H9 (cell line): ENCODE measurements around the gene NFIX. TPM values are rescaled to one million over a fixed set of nuclear protein-coding genes. Genes with fewer than 3 reads are reported as not detected.

Experiments used
- DNase-seq: peaks from one replicate; pipeline ENCODE4 v3.0.0-alpha.2; 2017
- H2AFZ ChIP-seq: one replicate; pipeline ENCODE4 v1.6.1; 2013; ENCODE audit warnings: mild to moderate bottlenecking, low read length, control low read depth, moderate library complexity
- H2AK5ac ChIP-seq: 2 replicates; pipeline ENCODE4 v1.6.1; 2013; ENCODE audit warnings: low read length, control low read depth, mixed read lengths; ENCODE audit not compliant: insufficient read length
- H2BK120ac ChIP-seq: one replicate; pipeline ENCODE4 v1.6.1; 2013; ENCODE audit warnings: low read depth, mild to moderate bottlenecking, low read length, control low read depth, inconsistent platforms; ENCODE audit not compliant: poor library complexity, severe bottlenecking
- H2BK12ac ChIP-seq: 2 replicates; pipeline ENCODE4 v1.6.1; 2013; ENCODE audit warnings: low read length, control low read depth, mixed read lengths, low read depth; ENCODE audit not compliant: insufficient read length
- H2BK15ac ChIP-seq: 2 replicates; pipeline ENCODE4 v1.6.1; 2013; ENCODE audit warnings: low read depth, low read length, control low read depth
- H2BK20ac ChIP-seq: one replicate; pipeline ENCODE4 v1.6.1; 2013; ENCODE audit warnings: low read depth, mild to moderate bottlenecking, low read length, control low read depth, inconsistent platforms; ENCODE audit not compliant: poor library complexity, severe bottlenecking
- H2BK5ac ChIP-seq: 2 replicates; pipeline ENCODE4 v1.6.1; 2013; ENCODE audit warnings: low read length, control low read depth, mixed read lengths; ENCODE audit not compliant: insufficient read length
- H3K14ac ChIP-seq: 2 replicates; pipeline ENCODE4 v1.6.1; 2013; ENCODE audit warnings: low read length, control low read depth; ENCODE audit not compliant: insufficient read depth
- H3K18ac ChIP-seq: 2 replicates; pipeline ENCODE4 v1.6.1; 2013; ENCODE audit warnings: low read depth, mild to moderate bottlenecking, mixed read lengths, low read length, control low read depth; ENCODE audit not compliant: insufficient read length
- H3K23ac ChIP-seq: 2 replicates; pipeline ENCODE4 v1.6.1; 2013; ENCODE audit warnings: low read length, control low read depth, mixed read lengths, low read depth; ENCODE audit not compliant: insufficient read length
- H3K23me2 ChIP-seq: 2 replicates; pipeline ENCODE4 v1.6.1; 2013; ENCODE audit warnings: low read depth, mild to moderate bottlenecking, mixed read lengths, low read length, control low read depth; ENCODE audit not compliant: insufficient read length, poor library complexity, severe bottlenecking
- H3K27ac ChIP-seq: 2 replicates; pipeline ENCODE4 v1.5.1; 2013; ENCODE audit warnings: low read length, control low read depth, mixed read lengths, low read depth; ENCODE audit not compliant: insufficient read length
- H3K27me3 ChIP-seq: 2 replicates; pipeline ENCODE4 v1.6.1; 2013; ENCODE audit warnings: low read length, control low read depth, inconsistent platforms; ENCODE audit not compliant: insufficient read depth
- H3K4ac ChIP-seq: 2 replicates; pipeline ENCODE4 v1.6.1; 2013; ENCODE audit warnings: low read depth, mild to moderate bottlenecking, control low read depth, inconsistent platforms, low read length, moderate library complexity
- H3K4me1 ChIP-seq: 2 replicates; pipeline ENCODE4 v1.6.1; 2013; ENCODE audit warnings: low read length, control low read depth, inconsistent platforms; ENCODE audit not compliant: insufficient read depth
- H3K4me2 ChIP-seq: 2 replicates; pipeline ENCODE4 v1.6.1; 2013; ENCODE audit warnings: low read length, control low read depth, mixed read lengths; ENCODE audit not compliant: insufficient read length, insufficient read depth
- H3K56ac ChIP-seq: 2 replicates; pipeline ENCODE4 v1.6.1; 2013; ENCODE audit warnings: low read depth, mild to moderate bottlenecking, mixed read lengths, low read length, control low read depth; ENCODE audit not compliant: insufficient read length
- H3K79me1 ChIP-seq: 2 replicates; pipeline ENCODE4 v1.6.1; 2013; ENCODE audit warnings: low read depth, mild to moderate bottlenecking, moderate library complexity, low read length, control low read depth, inconsistent platforms; ENCODE audit not compliant: insufficient read depth, poor library complexity, severe bottlenecking
- H3K79me2 ChIP-seq: 2 replicates; pipeline ENCODE4 v1.6.1; 2013; ENCODE audit warnings: low read length, control low read depth, inconsistent platforms; ENCODE audit not compliant: insufficient read depth
- H3K9ac ChIP-seq: 2 replicates; pipeline ENCODE4 v1.6.1; 2013; ENCODE audit warnings: low read length, control low read depth, mixed read lengths; ENCODE audit not compliant: insufficient read length; ENCODE audit errors: extremely low read depth
- H3K9me3 ChIP-seq: one replicate; pipeline ENCODE4 v1.6.1; 2013; ENCODE audit warnings: low read depth, low read length, inconsistent platforms; ENCODE audit not compliant: control insufficient read depth
- H3T11ph ChIP-seq: one replicate; pipeline ENCODE4 v1.6.1; 2013; ENCODE audit warnings: mild to moderate bottlenecking, low read length, control low read depth, inconsistent platforms
- H4K20me1 ChIP-seq: one replicate; pipeline ENCODE4 v1.6.1; 2013; ENCODE audit not compliant: control insufficient read depth, insufficient read length, insufficient read depth
- H4K5ac ChIP-seq: 2 replicates; pipeline ENCODE4 v1.6.1; 2013; ENCODE audit warnings: low read depth, mild to moderate bottlenecking, mixed read lengths, low read length, control low read depth; ENCODE audit not compliant: insufficient read length
- H4K8ac ChIP-seq: replicated peaks from 2 replicates; pipeline ENCODE4 v1.6.1; 2013; ENCODE audit warnings: low read length, control low read depth, mixed read lengths, low read depth; ENCODE audit not compliant: insufficient read length
- H4K91ac ChIP-seq: 2 replicates; pipeline ENCODE4 v1.6.1; 2013; ENCODE audit warnings: low read depth, mild to moderate bottlenecking, moderate library complexity, mixed read lengths, low read length, control low read depth; ENCODE audit not compliant: insufficient read length
- H3K27ac Mint-ChIP-seq, 3 experiments: 2 replicates in 2 of 3; 3 replicates in 1 of 3; pipeline ENCODE4 v1.8.0; 2020 to 2021; ENCODE audit warnings: mixed read lengths in 3 of 3, mild to moderate bottlenecking in 1 of 3, moderate library complexity in 1 of 3
- H3K27me3 Mint-ChIP-seq: 2 replicates; pipeline ENCODE4 v1.8.0; 2021; ENCODE audit warnings: low read depth, mild to moderate bottlenecking, moderate library complexity, mixed read lengths
- H3K36me3 Mint-ChIP-seq, 3 experiments: 2 replicates in 2 of 3; 3 replicates in 1 of 3; pipeline ENCODE4 v1.8.0; 2020 to 2021; ENCODE audit warnings: low read depth in 3 of 3, mixed read lengths in 3 of 3; ENCODE audit not compliant: insufficient read depth in 1 of 3
- H3K4me1 Mint-ChIP-seq, 2 experiments: 2 replicates each; pipeline ENCODE4 v1.8.0; 2020; ENCODE audit warnings: mixed read lengths in 2 of 2
- H3K4me3 Mint-ChIP-seq, 2 experiments: 2 replicates in 1 of 2; 3 replicates in 1 of 2; pipeline ENCODE4 v1.8.0; 2020 to 2021; ENCODE audit warnings: mild to moderate bottlenecking in 2 of 2, mixed read lengths in 2 of 2, moderate library complexity in 1 of 2
- H3K9me3 Mint-ChIP-seq, 2 experiments: 2 replicates in 1 of 2; 3 replicates in 1 of 2; pipeline ENCODE4 v1.8.0; 2020; ENCODE audit warnings: mild to moderate bottlenecking in 2 of 2, mixed read lengths in 2 of 2, moderate library complexity in 1 of 2
- WGBS: extraction: QIAGEN DNeasy Blood & Tissue Kit; methylation state at CpG from one replicate; pipeline ENCODE4 v1.1.7; 2013; ENCODE audit warnings: missing lambda C conversion rate, low lambda C conversion rate, mixed read lengths; ENCODE audit not compliant: insufficient read length; ENCODE audit errors: extremely low coverage; 5-methylcytosine and 5-hydroxymethylcytosine counted together
- total RNA-seq: library from RNA; stranded (reverse); gene quantifications from 2 replicates; pipeline ENCODE4 v1.2.1, GENCODE V29; 2021
- TF ChIP-seq, protein P1 (sequence below): fragments of 200-600 bp; sonication (generic); conservative IDR thresholded peaks from 3 replicates; pipeline ENCODE4 v1.8.0; 2021; ENCODE audit warnings: antibody characterized with exemption, mild to moderate bottlenecking

NFIX gene
- total RNA-seq, 1 experiment from 2014 or later, result 0.31 TPM

DNA sequence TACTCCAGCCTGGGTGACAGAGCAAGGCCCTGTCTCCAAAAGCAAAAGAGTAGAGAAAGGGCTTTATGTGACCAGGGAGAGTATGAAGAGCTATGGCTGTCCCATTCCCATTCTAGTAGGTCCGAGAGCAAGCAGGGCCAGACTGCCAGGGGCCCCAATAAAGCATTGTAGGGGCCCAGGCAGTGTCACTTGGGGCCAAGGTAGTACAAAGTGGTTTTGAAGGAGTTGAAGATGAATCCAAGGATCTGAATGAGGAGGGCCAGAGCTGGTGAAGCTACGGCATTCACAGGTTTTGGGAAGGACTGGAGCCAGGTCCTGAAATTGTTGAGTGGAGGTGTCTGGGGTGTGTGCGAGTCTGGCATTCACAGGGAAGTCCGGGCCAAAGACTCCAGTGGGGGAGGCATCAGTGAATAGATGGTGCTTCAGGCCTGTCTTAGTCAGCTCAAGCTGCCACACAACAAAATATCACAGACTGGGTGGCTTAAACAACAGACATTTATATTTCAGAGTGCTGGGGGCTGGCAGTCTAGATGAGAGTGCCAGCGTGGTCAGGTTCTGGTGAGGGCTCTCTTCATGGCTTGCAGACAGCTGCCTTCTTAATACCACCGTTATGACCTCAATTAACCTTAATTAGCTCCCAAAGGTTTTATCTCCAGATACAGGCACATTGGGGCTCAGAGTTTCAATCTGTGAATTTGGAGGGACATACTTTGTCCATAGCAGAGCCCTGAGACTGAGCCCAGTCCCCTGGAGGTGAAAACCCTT lies 132.7 kb downstream of the NFIX start:
- whole genome bisulfite sequencing, result no CpG with 5 or more reads among the region's 6 CpGs
- H3K4me1 Mint-ChIP-seq, result peaks cover 10 to 19% of the 10 kb centered on the region in 2 experiments

More for the DNA sequence above, 132.7 kb downstream of the NFIX start:
- no peak overlapping the region; a peak in 2 of 7 replicates for H3K27ac Mint-ChIP-seq
- Histone ChIP-seq H3K9ac (no peak overlapping the region), H3K9me3 (no peaks in the 10 kb centered on the region), H3K79me1 (peaks cover 6% of the 10 kb centered on the region), H2BK20ac (no peak overlapping the region), H3K4ac (no peak overlapping the region), H2AFZ (no peak overlapping the region), H3K4me2 (no peak overlapping the region), H3K4me1 (no peaks in the 10 kb centered on the region), H3K27ac (no peak overlapping the region), H2BK120ac (no peak overlapping the region), H4K8ac (no peak overlapping the region), H3T11ph (no peak overlapping the region), H2BK5ac (no peak overlapping the region), H4K5ac (no peak overlapping the region), H3K56ac (no peak overlapping the region), H2BK15ac (no peak overlapping the region), H3K27me3 (no peaks in the 10 kb centered on the region), H2AK5ac (no peak overlapping the region), H3K18ac (no peak overlapping the region), H2BK12ac (no peak overlapping the region), H3K79me2 (peaks cover 53% of the 10 kb centered on the region; the same call in 1 of the 2 replicates), H3K23me2 (no peaks in the 10 kb centered on the region), H3K23ac (no peak overlapping the region), H4K20me1 (no peaks in the 10 kb centered on the region), H3K14ac (no peak overlapping the region), H4K91ac (no peak overlapping the region)
- H3K9me3 Mint-ChIP-seq, result no peaks in the 10 kb centered on the region
- 0 out of 5 replicates have a peak overlapping the region, but pooled peaks of 1 of the 2 experiments have one; percentile 5 for H3K4me3 Mint-ChIP-seq
- H3K27me3 Mint-ChIP-seq, result no peaks in the 10 kb centered on the region
- H3K36me3 Mint-ChIP-seq, result peaks cover 8 to 38% (median 17%) of the 10 kb centered on the region in 3 experiments; a peak in 6 of 7 replicates
- no peak for DNase-seq
- TF ChIP-seq, protein P1, sequence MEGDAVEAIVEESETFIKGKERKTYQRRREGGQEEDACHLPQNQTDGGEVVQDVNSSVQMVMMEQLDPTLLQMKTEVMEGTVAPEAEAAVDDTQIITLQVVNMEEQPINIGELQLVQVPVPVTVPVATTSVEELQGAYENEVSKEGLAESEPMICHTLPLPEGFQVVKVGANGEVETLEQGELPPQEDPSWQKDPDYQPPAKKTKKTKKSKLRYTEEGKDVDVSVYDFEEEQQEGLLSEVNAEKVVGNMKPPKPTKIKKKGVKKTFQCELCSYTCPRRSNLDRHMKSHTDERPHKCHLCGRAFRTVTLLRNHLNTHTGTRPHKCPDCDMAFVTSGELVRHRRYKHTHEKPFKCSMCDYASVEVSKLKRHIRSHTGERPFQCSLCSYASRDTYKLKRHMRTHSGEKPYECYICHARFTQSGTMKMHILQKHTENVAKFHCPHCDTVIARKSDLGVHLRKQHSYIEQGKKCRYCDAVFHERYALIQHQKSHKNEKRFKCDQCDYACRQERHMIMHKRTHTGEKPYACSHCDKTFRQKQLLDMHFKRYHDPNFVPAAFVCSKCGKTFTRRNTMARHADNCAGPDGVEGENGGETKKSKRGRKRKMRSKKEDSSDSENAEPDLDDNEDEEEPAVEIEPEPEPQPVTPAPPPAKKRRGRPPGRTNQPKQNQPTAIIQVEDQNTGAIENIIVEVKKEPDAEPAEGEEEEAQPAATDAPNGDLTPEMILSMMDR, result no peak
